Testis (tissue), 2 donors: Measurements from ENCODE around the gene RASAL2.

Experiments
- CTCF ChIP-seq, 3 experiments: fragments of 450-650 bp in 2 of 3; fragments of 200-600 bp in 1 of 3; sonication (generic) in 1 of 3; IDR thresholded peaks; one replicate each; pipeline ENCODE4 v1.5.1; 2016 to 2019; ENCODE audit warnings: antibody characterized with exemption in 3 of 3, mild to moderate bottlenecking in 2 of 3, moderate library complexity in 1 of 3
- POLR2A ChIP-seq: fragments of 450-650 bp; IDR thresholded peaks from one replicate; pipeline ENCODE4 v1.6.1; 2017; ENCODE audit warnings: antibody characterized with exemption, mild to moderate bottlenecking, moderate library complexity

- no peak for TF ChIP-seq POLR2A
- no peak for TF ChIP-seq CTCF (IDR thresholded peaks at IDR 0.05)
Measured at GRCh38 chr1:178086766-178087165, 7.1 kb upstream of the RASAL2 start.
